HepG2 (cell line): ENCODE data around the gene NARS2.

Experiments used
- HDAC6 ChIP-seq: fragments of 200-600 bp; sonication (generic); IDR thresholded peaks from 2 replicates; pipeline ENCODE4 v1.7.0; 2017; ENCODE audit warnings: mild to moderate bottlenecking, antibody characterized with exemption, low read length, low read depth
- POLR2AphosphoS5 ChIP-seq: IDR thresholded peaks from 2 replicates; pipeline ENCODE4 v1.6.1; 2012; ENCODE audit warnings: low read depth, low read length
- ZNF552 ChIP-seq: sonication (generic); formaldehyde crosslinking; IDR thresholded peaks from 2 replicates; pipeline ENCODE4 v1.9.0; 2022; ENCODE audit warnings: missing genetic modification reagents, mild to moderate bottlenecking, borderline replicate concordance
- TF ChIP-seq, protein P1 (sequence below): sonication (generic); formaldehyde crosslinking; IDR thresholded peaks from 2 replicates; pipeline ENCODE4 v1.4.0; 2020; ENCODE audit warnings: low read depth, missing genetic modification reagents
- TF ChIP-seq, protein P2 (sequence below): sonication (generic); formaldehyde crosslinking; IDR thresholded peaks from 2 replicates; pipeline ENCODE4 v1.5.0; 2020; ENCODE audit warnings: mild to moderate bottlenecking, missing genetic modification reagents, moderate library complexity

DNA sequence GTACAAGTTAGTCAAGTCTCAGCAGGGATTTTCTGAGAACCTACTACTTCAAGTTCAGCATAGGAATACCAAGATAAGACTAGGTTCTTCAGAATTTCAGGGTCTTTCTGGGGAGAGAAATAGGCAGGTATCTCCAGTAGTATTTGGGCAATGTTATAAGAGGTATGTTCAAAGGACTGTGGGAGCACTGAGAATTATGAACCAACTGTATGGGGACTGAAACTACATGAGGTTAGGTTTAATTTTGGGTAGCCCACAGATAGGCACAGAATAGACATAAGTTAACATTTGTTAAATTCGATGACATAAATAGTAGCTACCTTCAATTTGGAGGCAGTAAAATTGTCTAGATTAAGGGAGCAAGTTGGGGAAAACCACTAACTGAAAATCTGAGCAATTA lies 147.8 kb downstream of the NARS2 start:
- TF ChIP-seq HDAC6: no peak
- TF ChIP-seq, protein P1, sequence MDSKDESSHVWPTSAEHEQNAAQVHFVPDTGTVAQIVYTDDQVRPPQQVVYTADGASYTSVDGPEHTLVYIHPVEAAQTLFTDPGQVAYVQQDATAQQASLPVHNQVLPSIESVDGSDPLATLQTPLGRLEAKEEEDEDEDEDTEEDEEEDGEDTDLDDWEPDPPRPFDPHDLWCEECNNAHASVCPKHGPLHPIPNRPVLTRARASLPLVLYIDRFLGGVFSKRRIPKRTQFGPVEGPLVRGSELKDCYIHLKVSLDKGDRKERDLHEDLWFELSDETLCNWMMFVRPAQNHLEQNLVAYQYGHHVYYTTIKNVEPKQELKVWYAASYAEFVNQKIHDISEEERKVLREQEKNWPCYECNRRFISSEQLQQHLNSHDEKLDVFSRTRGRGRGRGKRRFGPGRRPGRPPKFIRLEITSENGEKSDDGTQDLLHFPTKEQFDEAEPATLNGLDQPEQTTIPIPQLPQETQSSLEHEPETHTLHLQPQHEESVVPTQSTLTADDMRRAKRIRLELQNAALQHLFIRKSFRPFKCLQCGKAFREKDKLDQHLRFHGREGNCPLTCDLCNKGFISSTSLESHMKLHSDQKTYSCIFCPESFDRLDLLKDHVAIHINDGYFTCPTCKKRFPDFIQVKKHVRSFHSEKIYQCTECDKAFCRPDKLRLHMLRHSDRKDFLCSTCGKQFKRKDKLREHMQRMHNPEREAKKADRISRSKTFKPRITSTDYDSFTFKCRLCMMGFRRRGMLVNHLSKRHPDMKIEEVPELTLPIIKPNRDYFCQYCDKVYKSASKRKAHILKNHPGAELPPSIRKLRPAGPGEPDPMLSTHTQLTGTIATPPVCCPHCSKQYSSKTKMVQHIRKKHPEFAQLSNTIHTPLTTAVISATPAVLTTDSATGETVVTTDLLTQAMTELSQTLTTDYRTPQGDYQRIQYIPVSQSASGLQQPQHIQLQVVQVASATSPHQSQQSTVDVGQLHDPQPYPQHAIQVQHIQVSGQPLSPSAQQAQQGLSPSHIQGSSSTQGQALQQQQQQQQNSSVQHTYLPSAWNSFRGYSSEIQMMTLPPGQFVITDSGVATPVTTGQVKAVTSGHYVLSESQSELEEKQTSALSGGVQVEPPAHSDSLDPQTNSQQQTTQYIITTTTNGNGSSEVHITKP (CRISPR knock-in tag): no peak
- TF ChIP-seq, protein P2, sequence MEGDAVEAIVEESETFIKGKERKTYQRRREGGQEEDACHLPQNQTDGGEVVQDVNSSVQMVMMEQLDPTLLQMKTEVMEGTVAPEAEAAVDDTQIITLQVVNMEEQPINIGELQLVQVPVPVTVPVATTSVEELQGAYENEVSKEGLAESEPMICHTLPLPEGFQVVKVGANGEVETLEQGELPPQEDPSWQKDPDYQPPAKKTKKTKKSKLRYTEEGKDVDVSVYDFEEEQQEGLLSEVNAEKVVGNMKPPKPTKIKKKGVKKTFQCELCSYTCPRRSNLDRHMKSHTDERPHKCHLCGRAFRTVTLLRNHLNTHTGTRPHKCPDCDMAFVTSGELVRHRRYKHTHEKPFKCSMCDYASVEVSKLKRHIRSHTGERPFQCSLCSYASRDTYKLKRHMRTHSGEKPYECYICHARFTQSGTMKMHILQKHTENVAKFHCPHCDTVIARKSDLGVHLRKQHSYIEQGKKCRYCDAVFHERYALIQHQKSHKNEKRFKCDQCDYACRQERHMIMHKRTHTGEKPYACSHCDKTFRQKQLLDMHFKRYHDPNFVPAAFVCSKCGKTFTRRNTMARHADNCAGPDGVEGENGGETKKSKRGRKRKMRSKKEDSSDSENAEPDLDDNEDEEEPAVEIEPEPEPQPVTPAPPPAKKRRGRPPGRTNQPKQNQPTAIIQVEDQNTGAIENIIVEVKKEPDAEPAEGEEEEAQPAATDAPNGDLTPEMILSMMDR (CRISPR knock-in tag): no peak
- no peak for TF ChIP-seq ZNF552
- TF ChIP-seq POLR2AphosphoS5: no peak
